ENCODE measurements around the gene FOXS1. TPM values are rescaled to one million over a fixed set of nuclear protein-coding genes. Genes with fewer than 3 reads are reported as not detected.

The FOXS1 gene
- total RNA-seq, 1 donor from 2014 or later = not detected

GRCh38 chr20:31844737-31845299 lies 586 bp downstream of the FOXS1 start:
- Mint-ChIP-seq H3K27me3 (ENCODE audit: insufficient read depth, low read depth) (peaks cover 9% of the 10 kb centered on the region), H3K4me3 (no peak overlapping the region), H3K4me1 (peaks cover 24% of the 10 kb centered on the region), H3K36me3 (no peaks in the 10 kb centered on the region), H3K9me3 (no peaks in the 10 kb centered on the region), H3K27ac (no peak overlapping the region)
- H3K36me3 ChIP-seq = no peaks in the 10 kb centered on the region
- peaks cover 43% of the 10 kb centered on the region for H3K4me1 ChIP-seq
- TF ChIP-seq EZH2 (IDR thresholded peaks at IDR 0.05) (no peak), EZH2phosphoT487 (IDR thresholded peaks at IDR 0.05) (no peak)
- TF ChIP-seq, protein P1, sequence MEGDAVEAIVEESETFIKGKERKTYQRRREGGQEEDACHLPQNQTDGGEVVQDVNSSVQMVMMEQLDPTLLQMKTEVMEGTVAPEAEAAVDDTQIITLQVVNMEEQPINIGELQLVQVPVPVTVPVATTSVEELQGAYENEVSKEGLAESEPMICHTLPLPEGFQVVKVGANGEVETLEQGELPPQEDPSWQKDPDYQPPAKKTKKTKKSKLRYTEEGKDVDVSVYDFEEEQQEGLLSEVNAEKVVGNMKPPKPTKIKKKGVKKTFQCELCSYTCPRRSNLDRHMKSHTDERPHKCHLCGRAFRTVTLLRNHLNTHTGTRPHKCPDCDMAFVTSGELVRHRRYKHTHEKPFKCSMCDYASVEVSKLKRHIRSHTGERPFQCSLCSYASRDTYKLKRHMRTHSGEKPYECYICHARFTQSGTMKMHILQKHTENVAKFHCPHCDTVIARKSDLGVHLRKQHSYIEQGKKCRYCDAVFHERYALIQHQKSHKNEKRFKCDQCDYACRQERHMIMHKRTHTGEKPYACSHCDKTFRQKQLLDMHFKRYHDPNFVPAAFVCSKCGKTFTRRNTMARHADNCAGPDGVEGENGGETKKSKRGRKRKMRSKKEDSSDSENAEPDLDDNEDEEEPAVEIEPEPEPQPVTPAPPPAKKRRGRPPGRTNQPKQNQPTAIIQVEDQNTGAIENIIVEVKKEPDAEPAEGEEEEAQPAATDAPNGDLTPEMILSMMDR (IDR thresholded peaks at IDR 0.05) = no peak
- peaks cover 26% of the 10 kb centered on the region for H3K27me3 ChIP-seq
- H3K9me3 ChIP-seq (ENCODE audit: low read depth) = no peaks in the 10 kb centered on the region
- no peak overlapping the region for H2AFZ ChIP-seq (replicated peaks)
- H3F3A ChIP-seq (ENCODE audit: low read depth) = peaks cover 6% of the 10 kb centered on the region
- no peak overlapping the region for H3K9ac ChIP-seq
- no peak overlapping the region for H3K4me3 ChIP-seq
- H4K20me1 ChIP-seq (ENCODE audit: low read depth) = no peaks in the 10 kb centered on the region
- DNase-seq (ENCODE audit: low spot score) = no peak
- H3K27ac ChIP-seq = no peak overlapping the region
- no peak overlapping the region for H3K4me2 ChIP-seq
- H3K79me2 ChIP-seq (ENCODE audit: low read depth) = no peaks in the 10 kb centered on the region

GRCh38 chr20:31843881-31844280 lies 1.5 kb downstream of the FOXS1 start:
- Histone ChIP-seq H3K9me3 (ENCODE audit: low read depth) (no peaks in the 10 kb centered on the region), H2AFZ (replicated peaks) (no peak overlapping the region), H4K20me1 (ENCODE audit: low read depth) (no peaks in the 10 kb centered on the region), H3K36me3 (no peaks in the 10 kb centered on the region), H3K4me1 (peaks cover 43% of the 10 kb centered on the region), H3F3A (ENCODE audit: low read depth) (peaks cover 6% of the 10 kb centered on the region), H3K27me3 (peaks cover 17% of the 10 kb centered on the region), H3K4me2 (no peak overlapping the region), H3K79me2 (ENCODE audit: low read depth) (no peaks in the 10 kb centered on the region), H3K4me3 (no peak overlapping the region), H3K27ac (no peak overlapping the region), H3K9ac (no peak overlapping the region)
- Mint-ChIP-seq H3K4me1 (peaks cover 24% of the 10 kb centered on the region), H3K27me3 (ENCODE audit: insufficient read depth, low read depth) (peaks cover 9% of the 10 kb centered on the region), H3K4me3 (no peak overlapping the region), H3K36me3 (no peaks in the 10 kb centered on the region), H3K27ac (peak overlapping the region; percentile 33), H3K9me3 (no peaks in the 10 kb centered on the region)
- no peak for DNase-seq (ENCODE audit: low spot score)
- TF ChIP-seq, protein P1 (IDR thresholded peaks at IDR 0.05) = no peak
- TF ChIP-seq EZH2phosphoT487 (IDR thresholded peaks at IDR 0.05) (no peak), EZH2 (IDR thresholded peaks at IDR 0.05) (no peak)

GRCh38 chr20:31843288-31843687 lies 2.1 kb downstream of the FOXS1 start:
- H4K20me1 ChIP-seq (ENCODE audit: low read depth) = no peaks in the 10 kb centered on the region
- Mint-ChIP-seq H3K4me1 (peaks cover 24% of the 10 kb centered on the region), H3K36me3 (no peaks in the 10 kb centered on the region), H3K27me3 (ENCODE audit: insufficient read depth, low read depth) (peaks cover 9% of the 10 kb centered on the region), H3K4me3 (no peak overlapping the region), H3K9me3 (no peaks in the 10 kb centered on the region), H3K27ac (peak overlapping the region; percentile 91)
- H3K27me3 ChIP-seq = peaks cover 11% of the 10 kb centered on the region
- H3K4me3 ChIP-seq = no peak overlapping the region
- H3F3A ChIP-seq (ENCODE audit: low read depth) = peaks cover 6% of the 10 kb centered on the region
- peaks cover 43% of the 10 kb centered on the region for H3K4me1 ChIP-seq
- no peak overlapping the region for H3K27ac ChIP-seq
- DNase-seq (ENCODE audit: low spot score) = no peak
- H3K79me2 ChIP-seq (ENCODE audit: low read depth) = no peaks in the 10 kb centered on the region
- H2AFZ ChIP-seq (replicated peaks) = no peak overlapping the region
- no peaks in the 10 kb centered on the region for H3K36me3 ChIP-seq
- H3K4me2 ChIP-seq = peak overlapping the region; percentile 39
- H3K9me3 ChIP-seq (ENCODE audit: low read depth) = no peaks in the 10 kb centered on the region
- H3K9ac ChIP-seq = no peak overlapping the region
- TF ChIP-seq EZH2 (IDR thresholded peaks at IDR 0.05) (no peak), EZH2phosphoT487 (IDR thresholded peaks at IDR 0.05) (no peak)
- TF ChIP-seq, protein P1 (IDR thresholded peaks at IDR 0.05) = no peak

Measured in neural progenitor cell (in vitro differentiated cells).